GM23248 (cell line): ENCODE results near the gene ZNF862.

ENCODE experiments used
- EZH2 ChIP-seq: fragments of 200-600 bp; sonication (generic); IDR thresholded peaks from 2 replicates; pipeline ENCODE4 v1.6.1; 2018; ENCODE audit warnings: antibody characterized with exemption, mild to moderate bottlenecking; ENCODE audit not compliant: insufficient read depth, poor library complexity, severe bottlenecking
- EZH2phosphoT487 ChIP-seq: fragments of 200-600 bp; sonication (generic); IDR thresholded peaks from 2 replicates; pipeline ENCODE4 v1.6.1; 2018; ENCODE audit warnings: antibody characterized with exemption, moderate library complexity, mild to moderate bottlenecking, low read depth; ENCODE audit not compliant: insufficient read depth

DNA sequence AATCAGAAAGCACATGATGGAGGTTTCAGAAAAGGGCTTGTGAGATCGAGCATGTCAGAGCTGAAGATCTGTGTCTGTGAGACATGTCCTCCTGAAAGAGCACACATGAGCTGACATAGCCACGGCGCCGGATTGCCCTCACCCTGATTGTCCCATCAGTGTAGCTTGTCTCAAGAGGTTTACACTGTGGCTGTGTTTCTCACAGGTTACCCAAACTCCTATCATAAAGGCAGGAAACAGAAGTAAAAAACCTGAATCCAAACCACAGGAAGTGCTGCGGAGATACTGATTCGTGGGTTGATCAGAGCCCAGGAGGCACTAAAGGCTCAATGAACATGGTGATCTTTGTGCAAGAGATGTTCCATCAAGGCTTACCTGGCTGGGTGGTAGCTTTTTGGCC is 31.7 kb downstream of the ZNF862 start:
- TF ChIP-seq EZH2 = no peak
- TF ChIP-seq EZH2phosphoT487 = no peak
